ENCODE measurements around the gene PAK2. TPM values are rescaled to one million over a fixed set of nuclear protein-coding genes. Genes with fewer than 3 reads are reported as not detected.

PAK2 gene
- total RNA-seq, 1 experiment from 2014 or later: 50.7 TPM

GRCh38 chr3:196736670-196737374 lies 2.8 kb upstream of the PAK2 start (continued):
- no peak for TF ChIP-seq SMAD3 (CRISPR knock-in tag; IDR thresholded peaks at IDR 0.05; ENCODE audit: borderline replicate concordance)
- TF ChIP-seq ZNF423 (CRISPR knock-in tag; IDR thresholded peaks at IDR 0.05): no peak
- TF ChIP-seq ATF1 (CRISPR knock-in tag; IDR thresholded peaks at IDR 0.05): no peak
- TF ChIP-seq RORB (CRISPR knock-in tag; IDR thresholded peaks at IDR 0.05): no peak
- TF ChIP-seq ZNF396 (CRISPR knock-in tag; IDR thresholded peaks at IDR 0.05; ENCODE audit: borderline replicate concordance): no peak
- TF ChIP-seq ZNF425 (CRISPR knock-in tag; conservative IDR thresholded peaks at IDR 0.05): no peak
- no peak for TF ChIP-seq EMX1 (CRISPR knock-in tag; IDR thresholded peaks at IDR 0.05)
- TF ChIP-seq HMGA2 (CRISPR knock-in tag; IDR thresholded peaks at IDR 0.05): no peak
- no peak for TF ChIP-seq TCF7 (CRISPR knock-in tag; IDR thresholded peaks at IDR 0.05; ENCODE audit: low read depth)
- no peak for TF ChIP-seq ATF2 (CRISPR knock-in tag; IDR thresholded peaks at IDR 0.05; ENCODE audit: borderline replicate concordance, low read depth)

- DNase-seq (ENCODE audit: low spot score) (no peak), ATAC-seq (no peak)
- peaks cover 6% of the 10 kb centered on the region for H3K9me3 Mint-ChIP-seq
- H3K36me3 Mint-ChIP-seq: peaks cover 2% of the 10 kb centered on the region; the same call in 1 of the 2 replicates
- POLR2A ChIA-PET: interaction anchor here (0.5 kb wide), 1 partner anchor 95 kb away, joined by 4 read pairs; no protein-coding TSS in a partner anchor
- H3K27ac Mint-ChIP-seq: no peak overlapping the region
- CTCF ChIA-PET: no interaction called here
- TF ChIP-seq TEAD1 (CRISPR knock-in tag; IDR thresholded peaks at IDR 0.05) (no peak), FOXP1 (CRISPR knock-in tag; IDR thresholded peaks at IDR 0.05; ENCODE audit: borderline replicate concordance) (no peak), NR1H2 (CRISPR knock-in tag; IDR thresholded peaks at IDR 0.05) (no peak), ETV6 (CRISPR knock-in tag; IDR thresholded peaks at IDR 0.05) (no peak), ZNF232 (CRISPR knock-in tag; IDR thresholded peaks at IDR 0.05) (no peak), NFATC4 (CRISPR knock-in tag; IDR thresholded peaks at IDR 0.05) (no peak), JAZF1 (CRISPR knock-in tag; IDR thresholded peaks at IDR 0.05) (no peak), MYBL2 (CRISPR knock-in tag; IDR thresholded peaks at IDR 0.05) (no peak), ELF4 (CRISPR knock-in tag; IDR thresholded peaks at IDR 0.05; ENCODE audit: low read depth) (no peak), E2F5 (CRISPR knock-in tag; IDR thresholded peaks at IDR 0.05) (no peak), E2F1 (CRISPR knock-in tag; IDR thresholded peaks at IDR 0.05) (no peak), ZNF138 (CRISPR knock-in tag; conservative IDR thresholded peaks at IDR 0.05) (no peak), ESRRA (CRISPR knock-in tag; IDR thresholded peaks at IDR 0.05; ENCODE audit: borderline replicate concordance) (no peak), ZMAT4 (CRISPR knock-in tag; IDR thresholded peaks at IDR 0.05) (no peak), HMGA2 (CRISPR knock-in tag; IDR thresholded peaks at IDR 0.05) (no peak)
- TF ChIP-seq, protein P1, sequence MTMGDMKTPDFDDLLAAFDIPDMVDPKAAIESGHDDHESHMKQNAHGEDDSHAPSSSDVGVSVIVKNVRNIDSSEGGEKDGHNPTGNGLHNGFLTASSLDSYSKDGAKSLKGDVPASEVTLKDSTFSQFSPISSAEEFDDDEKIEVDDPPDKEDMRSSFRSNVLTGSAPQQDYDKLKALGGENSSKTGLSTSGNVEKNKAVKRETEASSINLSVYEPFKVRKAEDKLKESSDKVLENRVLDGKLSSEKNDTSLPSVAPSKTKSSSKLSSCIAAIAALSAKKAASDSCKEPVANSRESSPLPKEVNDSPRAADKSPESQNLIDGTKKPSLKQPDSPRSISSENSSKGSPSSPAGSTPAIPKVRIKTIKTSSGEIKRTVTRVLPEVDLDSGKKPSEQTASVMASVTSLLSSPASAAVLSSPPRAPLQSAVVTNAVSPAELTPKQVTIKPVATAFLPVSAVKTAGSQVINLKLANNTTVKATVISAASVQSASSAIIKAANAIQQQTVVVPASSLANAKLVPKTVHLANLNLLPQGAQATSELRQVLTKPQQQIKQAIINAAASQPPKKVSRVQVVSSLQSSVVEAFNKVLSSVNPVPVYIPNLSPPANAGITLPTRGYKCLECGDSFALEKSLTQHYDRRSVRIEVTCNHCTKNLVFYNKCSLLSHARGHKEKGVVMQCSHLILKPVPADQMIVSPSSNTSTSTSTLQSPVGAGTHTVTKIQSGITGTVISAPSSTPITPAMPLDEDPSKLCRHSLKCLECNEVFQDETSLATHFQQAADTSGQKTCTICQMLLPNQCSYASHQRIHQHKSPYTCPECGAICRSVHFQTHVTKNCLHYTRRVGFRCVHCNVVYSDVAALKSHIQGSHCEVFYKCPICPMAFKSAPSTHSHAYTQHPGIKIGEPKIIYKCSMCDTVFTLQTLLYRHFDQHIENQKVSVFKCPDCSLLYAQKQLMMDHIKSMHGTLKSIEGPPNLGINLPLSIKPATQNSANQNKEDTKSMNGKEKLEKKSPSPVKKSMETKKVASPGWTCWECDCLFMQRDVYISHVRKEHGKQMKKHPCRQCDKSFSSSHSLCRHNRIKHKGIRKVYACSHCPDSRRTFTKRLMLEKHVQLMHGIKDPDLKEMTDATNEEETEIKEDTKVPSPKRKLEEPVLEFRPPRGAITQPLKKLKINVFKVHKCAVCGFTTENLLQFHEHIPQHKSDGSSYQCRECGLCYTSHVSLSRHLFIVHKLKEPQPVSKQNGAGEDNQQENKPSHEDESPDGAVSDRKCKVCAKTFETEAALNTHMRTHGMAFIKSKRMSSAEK (CRISPR knock-in tag; IDR thresholded peaks at IDR 0.05; ENCODE audit: borderline replicate concordance): no peak
- TF ChIP-seq, protein P2, sequence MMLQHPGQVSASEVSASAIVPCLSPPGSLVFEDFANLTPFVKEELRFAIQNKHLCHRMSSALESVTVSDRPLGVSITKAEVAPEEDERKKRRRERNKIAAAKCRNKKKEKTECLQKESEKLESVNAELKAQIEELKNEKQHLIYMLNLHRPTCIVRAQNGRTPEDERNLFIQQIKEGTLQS (CRISPR knock-in tag; conservative IDR thresholded peaks at IDR 0.05): no peak
- H3K4me1 Mint-ChIP-seq: peaks cover 16% of the 10 kb centered on the region
- H3K4me3 Mint-ChIP-seq: no peak overlapping the region
- H3K27me3 Mint-ChIP-seq (ENCODE audit: low read depth): no peaks in the 10 kb centered on the region
Observed at GRCh38 chr3:196737655-196738054, 2.0 kb upstream of the PAK2 start.

Measured in WTC11 (cell line).